ENCODE measurements around the gene CREBRF. TPM values are rescaled to one million over a fixed set of nuclear protein-coding genes. Genes with fewer than 3 reads are reported as not detected.
"Not testable (repeated sequence)": the region's sequence is repeated elsewhere in the genome, so short reads cannot be mapped to it uniquely, and the experiment has no call there.

CREBRF gene
- total RNA-seq, 1 donor from 2014 or later: 56.6 TPM

GRCh38 chr5:173139631-173140030 is 83.5 kb downstream of the CREBRF start:
- ATAC-seq (no peak), DNase-seq (ENCODE audit: low spot score) (no peak)
- intact Hi-C loops (cut with DNase I): no loop called here

GRCh38 chr5:173140769-173141168 is 84.6 kb downstream of the CREBRF start:
- intact Hi-C loops (cut with DNase I): no loop called here
- ATAC-seq: no peak
- DNase-seq (ENCODE audit: low spot score): no peak

DNA sequence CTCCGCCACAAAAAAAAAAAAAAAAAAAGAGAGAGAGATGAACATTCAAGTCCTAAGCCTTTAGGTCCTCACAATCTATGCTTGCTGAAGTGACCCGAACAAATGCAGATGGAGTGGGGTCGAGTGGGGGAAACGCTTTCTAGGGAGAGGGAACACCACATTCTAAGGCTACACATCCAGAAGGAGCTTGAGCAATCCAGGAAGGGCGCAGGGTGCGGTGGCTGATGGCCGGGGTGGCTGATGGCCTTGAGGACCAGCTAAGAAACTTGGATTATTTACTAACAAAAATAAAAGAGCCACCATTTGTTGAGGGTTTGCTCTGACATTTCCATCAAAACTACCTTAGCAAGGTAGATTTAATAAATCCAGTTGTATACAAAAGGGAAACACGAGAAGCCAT is 87.4 kb downstream of the CREBRF start:
- DNase-seq (ENCODE audit: low spot score) (no peak), ATAC-seq (no peak)
- intact Hi-C loops (cut with DNase I): no loop called here

- intact Hi-C loops (cut with DNase I): no loop called here
- ATAC-seq: peak; percentile 97
- DNase-seq (ENCODE audit: low spot score): peak; percentile 98
Measured at GRCh38 chr5:173144200-173145176, 88.3 kb downstream of the CREBRF start, which contains the start of gene BNIP1. BNIP1 (plus strand) TSS chr5:173144531; CDS start chr5:173144546, 15 bp downstream.

DNA sequence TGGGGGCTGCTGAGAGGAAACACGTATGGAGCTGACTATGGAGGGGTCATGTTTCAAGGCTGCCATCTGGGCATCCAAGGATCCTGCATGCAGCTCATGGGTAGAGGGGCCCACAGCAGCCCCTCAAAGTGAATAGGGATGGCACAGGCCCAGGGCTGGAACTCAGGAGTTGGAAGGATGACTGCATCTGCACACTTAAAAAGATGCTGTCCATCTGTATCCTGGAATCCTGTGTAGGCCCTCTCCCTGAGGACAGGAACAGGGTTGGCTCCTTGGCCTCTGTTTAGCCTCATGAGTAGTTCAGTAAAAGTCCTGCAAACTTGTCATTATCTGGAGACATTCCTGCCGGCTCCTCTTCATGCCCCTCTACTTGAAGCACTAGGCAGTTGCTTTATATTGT is 92.2 kb downstream of the CREBRF start:
- ATAC-seq (no peak), DNase-seq (ENCODE audit: low spot score) (no peak)
- intact Hi-C loops (cut with DNase I): no loop called here

DNA sequence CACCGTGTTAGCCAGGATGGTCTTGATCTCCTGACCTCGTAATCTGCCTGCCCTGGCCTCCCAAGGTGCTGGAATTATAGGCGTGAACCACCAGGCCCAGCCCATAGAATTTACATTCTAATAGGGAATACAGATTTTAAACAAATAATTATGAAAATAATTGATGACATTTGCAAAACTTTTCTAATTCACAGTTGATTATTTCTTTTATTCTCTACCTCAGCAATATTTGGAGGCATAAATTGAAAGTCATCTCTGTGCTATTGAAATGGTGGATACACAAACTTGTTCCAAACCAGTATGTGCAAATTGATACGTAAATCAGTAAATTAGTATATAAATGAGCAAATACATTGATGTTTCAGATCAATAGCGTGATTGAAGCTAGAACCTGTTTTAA is 96.4 kb downstream of the CREBRF start:
- DNase-seq (ENCODE audit: low spot score) (no peak), ATAC-seq (no peak)
- intact Hi-C loops (cut with DNase I): no loop called here

DNA sequence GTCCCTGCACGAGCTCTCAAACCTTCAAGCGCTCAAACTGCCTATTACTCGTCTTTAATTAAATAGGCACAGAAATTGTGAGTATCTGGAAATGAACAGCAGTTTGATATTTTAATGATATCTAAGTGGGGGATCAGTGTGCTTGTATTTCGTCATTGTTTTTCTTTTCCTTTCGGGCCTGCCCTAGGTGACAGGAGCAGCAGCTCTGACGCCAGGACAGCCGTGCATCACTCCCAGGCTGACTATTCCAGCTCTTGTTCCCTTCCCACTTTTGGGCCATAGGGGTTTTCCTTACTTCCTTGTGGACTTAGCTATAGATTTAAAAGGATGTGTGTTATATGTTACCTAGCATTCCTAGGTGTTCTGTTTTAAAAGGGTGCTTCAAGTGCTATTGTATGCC is 97.7 kb downstream of the CREBRF start:
- ATAC-seq (no peak), DNase-seq (ENCODE audit: low spot score) (no peak)
- intact Hi-C loops (cut with DNase I): no loop called here

DNA sequence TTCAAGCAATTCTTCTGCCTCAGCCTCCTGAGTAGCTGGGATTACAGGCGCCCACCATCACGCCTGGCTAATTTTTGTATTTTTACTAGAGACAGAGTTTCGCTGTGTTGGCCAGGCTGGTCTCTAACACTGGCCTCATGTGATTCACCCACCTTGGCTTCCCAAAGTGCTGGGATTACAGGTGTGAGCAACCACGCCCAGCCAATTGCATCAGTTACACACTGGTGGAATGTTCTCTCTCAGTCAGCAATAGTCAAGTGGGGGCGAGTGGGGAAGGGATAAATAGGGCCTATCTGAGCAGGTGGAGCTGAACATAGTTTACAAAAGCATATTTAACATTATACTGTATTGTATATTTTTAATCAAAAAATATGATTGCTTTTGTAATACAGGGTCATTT is 98.5 kb downstream of the CREBRF start:
- DNase-seq (ENCODE audit: low spot score); intact Hi-C loops (cut with DNase I): not testable (repeated sequence)

DNA sequence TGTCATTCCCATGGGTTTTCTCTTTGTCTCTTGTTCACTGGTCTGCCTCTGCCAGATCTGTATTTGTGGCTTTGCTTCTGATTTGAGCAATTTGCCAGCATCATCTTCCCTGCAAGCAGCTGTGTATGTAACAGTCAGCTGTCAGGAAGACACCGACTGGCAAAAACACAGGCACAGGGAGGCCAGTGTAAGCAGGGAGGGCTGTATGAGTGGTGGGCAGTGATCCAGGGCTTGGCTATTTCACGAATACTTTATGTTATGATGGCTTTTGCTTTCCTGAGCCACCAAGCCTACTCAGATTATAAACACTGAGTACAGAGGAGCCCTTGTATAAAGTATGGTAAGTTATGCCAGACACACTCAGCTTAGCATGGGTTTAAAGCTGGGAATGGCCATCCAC is 99.8 kb downstream of the CREBRF start:
- DNase-seq (ENCODE audit: low spot score) (no peak), ATAC-seq (no peak)
- intact Hi-C loops (cut with DNase I): no loop called here

More for the DNA sequence above, 98.5 kb downstream of the CREBRF start:
- ATAC-seq: not testable (repeated sequence)

DNA sequence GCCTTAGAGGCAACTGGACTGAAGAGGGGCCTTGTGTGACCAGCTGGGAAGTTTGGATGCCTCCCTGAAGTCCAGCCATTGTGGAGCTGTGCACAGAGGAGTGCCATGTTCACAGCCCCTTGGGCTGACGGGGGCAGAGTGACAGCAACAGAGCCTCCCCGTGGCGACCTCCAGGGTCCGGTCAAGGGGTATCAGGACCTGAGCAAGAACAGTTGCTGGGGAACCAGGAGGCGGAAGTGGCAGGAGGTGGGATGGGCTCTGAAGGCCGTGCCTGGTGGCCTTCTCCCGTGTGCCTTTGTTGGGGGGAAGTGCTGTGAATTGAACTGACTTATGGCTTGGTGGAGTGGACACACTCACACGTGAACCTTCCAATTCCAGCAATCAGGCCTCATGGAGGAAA is 102.2 kb downstream of the CREBRF start:
- DNase-seq (ENCODE audit: low spot score) (no peak), ATAC-seq (no peak)
- intact Hi-C loops (cut with DNase I): no loop called here

DNA sequence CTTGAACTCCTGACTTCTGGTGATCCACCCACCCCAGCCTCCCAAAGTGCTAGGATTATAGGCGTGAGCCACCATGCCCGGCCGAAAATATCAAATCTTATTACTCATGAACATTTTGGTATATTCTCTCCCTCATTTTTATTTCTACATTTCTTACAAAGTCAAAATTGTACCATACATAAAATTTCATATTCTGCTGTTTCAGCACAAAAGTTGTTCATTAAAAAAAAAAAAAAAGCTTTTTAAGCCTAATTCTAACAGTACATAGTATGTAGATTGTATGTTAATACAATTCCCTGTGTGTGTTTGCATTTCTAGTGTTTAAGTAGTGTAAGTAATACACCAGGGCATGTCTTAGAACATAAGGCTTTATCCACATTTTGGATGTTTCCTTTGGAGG is 103.1 kb downstream of the CREBRF start:
- intact Hi-C loops (cut with DNase I): no loop called here
- no peak for ATAC-seq
- DNase-seq (ENCODE audit: low spot score): no peak

- ATAC-seq: no peak
- intact Hi-C loops (cut with DNase I): no loop called here
- no peak for DNase-seq (ENCODE audit: low spot score)
Measured at GRCh38 chr5:173161148-173161547, 105.0 kb downstream of the CREBRF start.

DNA sequence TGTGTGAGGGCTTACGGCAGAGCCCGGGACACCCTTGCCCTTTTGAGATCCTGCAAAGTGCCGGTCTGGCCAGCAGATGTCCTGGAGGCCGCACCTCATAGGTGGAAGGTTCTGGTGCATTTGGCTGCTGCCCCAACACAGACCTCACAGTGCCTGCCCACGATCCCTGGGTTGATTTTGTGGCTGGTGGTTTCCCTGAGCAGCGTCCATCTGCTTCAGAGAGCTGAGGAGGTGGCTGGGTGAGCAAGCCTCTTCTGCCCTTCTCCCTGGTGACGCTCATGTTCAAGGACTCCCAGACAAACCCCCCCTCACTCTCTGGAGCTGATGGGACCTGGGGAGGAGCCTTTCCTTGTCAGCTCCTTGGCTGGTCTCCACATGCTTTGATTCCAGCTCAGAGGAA is 107.1 kb downstream of the CREBRF start:
- ATAC-seq (no peak), DNase-seq (ENCODE audit: low spot score) (no peak)
- intact Hi-C loops (cut with DNase I): no loop called here

DNA sequence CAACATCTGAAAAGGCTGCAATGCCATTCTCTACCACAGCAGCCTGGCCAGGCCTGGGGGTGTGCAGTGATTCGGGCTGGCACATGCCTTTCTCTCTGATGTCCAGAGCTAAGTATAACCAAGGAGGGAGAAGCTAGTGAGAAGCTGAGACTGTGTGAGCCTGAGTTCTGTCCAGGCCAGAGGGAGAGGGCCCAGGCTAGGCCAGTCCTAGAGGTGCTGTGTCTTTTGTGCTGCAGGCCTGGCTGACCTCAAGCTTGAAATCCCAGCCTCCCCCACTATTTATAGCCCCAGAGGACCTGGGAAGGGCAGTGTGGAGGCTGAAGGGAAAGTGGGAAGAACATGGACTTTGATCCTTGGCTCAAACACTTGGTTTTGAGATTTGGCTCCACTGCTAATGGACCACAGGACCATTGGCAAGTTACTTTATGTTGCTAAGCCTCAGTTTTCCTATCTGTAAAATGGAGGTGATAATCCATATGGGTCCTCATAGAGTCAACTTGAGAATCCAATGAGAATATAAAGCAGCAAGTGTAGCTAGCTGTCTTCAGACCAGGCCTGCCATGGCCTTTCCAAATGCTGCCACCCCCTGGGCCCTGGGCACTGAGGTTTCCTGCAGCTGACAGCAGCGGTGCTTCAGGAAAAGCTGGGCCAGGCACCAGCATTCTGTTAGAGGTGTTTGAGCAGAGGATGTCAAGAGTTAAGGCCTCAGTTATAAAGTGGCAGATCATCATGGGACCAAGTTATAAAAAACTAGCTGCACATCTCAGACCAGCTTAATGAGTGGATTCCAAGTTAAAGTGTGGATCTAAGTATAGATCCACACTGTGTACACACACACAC is 109.2 kb downstream of the CREBRF start:
- intact Hi-C loops (cut with DNase I): no loop called here
- DNase-seq (ENCODE audit: low spot score) (no peak), ATAC-seq (no peak)

DNA sequence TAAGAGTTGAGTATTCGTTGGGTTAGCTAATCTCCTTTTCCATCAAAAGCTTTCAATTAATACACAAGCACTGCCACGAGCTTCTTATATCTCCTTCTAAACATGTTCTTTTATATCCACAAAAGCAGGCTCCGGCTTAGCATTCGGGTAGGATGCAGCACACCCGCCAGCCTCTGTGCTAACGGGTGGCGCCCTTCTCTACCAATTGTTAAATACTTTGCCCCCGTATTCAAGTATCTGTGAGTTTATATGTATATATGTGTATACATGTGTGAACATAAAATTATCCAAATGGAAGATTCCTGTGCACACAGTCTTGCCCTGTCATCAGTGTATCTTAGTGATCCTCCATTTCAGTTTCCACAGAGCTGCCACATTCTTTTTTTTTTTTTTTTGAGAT is 116.0 kb downstream of the CREBRF start:
- intact Hi-C loops (cut with DNase I): no loop called here
- no peak for ATAC-seq

DNA sequence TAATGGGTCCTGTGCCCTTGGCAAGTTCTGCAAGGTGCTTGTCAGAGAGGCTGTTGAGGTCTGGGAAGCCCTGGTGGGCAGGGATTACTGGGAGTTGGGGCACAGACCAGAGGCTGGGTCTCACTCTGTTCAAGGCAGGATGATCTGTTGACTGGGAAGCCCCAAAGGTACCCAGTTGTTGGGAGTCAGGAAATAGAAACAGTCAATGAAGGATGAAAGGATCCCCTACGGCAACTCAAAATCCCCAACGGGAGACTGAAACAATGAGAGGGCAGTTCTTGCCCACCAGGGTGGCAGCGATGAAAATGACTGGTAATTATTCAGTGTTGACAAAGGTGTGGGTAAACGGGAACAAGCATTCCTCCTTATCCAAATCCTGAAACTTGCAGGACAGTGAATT is 119.4 kb downstream of the CREBRF start:
- ATAC-seq: no peak
- intact Hi-C loops (cut with DNase I): no loop called here
- no peak for DNase-seq (ENCODE audit: low spot score)

More for the DNA sequence above, 116.0 kb downstream of the CREBRF start:
- no peak for DNase-seq (ENCODE audit: low spot score)

GRCh38 chr5:173178369-173178910 is 122.3 kb downstream of the CREBRF start:
- intact Hi-C loops (cut with DNase I): no loop called here
- DNase-seq (ENCODE audit: low spot score): no peak

DNA sequence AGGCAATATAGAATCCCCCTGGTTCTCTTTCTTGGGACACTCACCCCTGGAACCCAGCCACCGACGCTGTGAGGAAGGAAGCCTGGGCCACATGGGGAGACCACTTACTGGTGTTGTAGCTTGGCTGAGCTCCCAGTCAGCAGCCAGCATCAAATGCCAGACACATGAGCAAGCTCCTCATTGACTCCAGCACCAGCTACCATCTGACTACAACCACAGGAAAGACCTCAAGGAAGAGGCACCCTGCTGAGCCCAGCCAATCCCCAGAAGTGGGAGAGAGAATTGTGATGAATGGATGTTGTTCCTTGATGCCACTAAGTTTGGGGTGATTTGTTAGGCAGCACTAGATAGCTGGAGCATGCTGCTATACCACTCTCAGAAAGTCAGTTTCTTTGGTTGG is 124.2 kb downstream of the CREBRF start:
- DNase-seq (ENCODE audit: low spot score) (no peak), ATAC-seq (no peak)
- intact Hi-C loops (cut with DNase I): no loop called here

More at GRCh38 chr5:173178369-173178910, 122.3 kb downstream of the CREBRF start:
- no peak for ATAC-seq

- ATAC-seq (no peak), DNase-seq (ENCODE audit: low spot score) (no peak)
- intact Hi-C loops (cut with DNase I): no loop called here
Measured at GRCh38 chr5:173187054-173187743, 131.0 kb downstream of the CREBRF start.

All from sciatic nerve (tissue), 2 donors.